ENCODE results near the gene PRIM2.
"Not testable (repeated sequence)": the region's sequence is repeated elsewhere in the genome, so short reads cannot be mapped to it uniquely, and the experiment has no call there.

Gene PRIM2

DNA sequence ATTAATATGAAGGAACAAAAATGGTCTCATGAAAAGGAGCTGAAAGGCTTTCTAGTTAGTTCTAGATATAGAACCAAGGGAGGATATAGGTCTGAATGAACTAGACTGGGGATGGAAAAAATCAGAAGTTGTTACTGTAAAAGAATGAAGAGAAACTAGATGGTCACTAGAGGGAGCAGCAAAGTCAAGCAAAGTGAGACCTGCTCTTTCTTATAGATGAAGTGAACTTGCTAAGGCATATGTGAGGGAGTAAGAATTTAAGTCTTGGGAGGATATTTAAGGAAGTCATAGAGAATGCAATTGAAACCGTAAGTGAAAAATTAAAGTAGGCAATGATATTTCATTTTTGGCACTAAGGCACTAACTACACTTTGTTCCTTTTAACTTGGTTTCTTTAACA, 218.6 kb downstream of the PRIM2 start:
- TF ChIP-seq, protein P1, sequence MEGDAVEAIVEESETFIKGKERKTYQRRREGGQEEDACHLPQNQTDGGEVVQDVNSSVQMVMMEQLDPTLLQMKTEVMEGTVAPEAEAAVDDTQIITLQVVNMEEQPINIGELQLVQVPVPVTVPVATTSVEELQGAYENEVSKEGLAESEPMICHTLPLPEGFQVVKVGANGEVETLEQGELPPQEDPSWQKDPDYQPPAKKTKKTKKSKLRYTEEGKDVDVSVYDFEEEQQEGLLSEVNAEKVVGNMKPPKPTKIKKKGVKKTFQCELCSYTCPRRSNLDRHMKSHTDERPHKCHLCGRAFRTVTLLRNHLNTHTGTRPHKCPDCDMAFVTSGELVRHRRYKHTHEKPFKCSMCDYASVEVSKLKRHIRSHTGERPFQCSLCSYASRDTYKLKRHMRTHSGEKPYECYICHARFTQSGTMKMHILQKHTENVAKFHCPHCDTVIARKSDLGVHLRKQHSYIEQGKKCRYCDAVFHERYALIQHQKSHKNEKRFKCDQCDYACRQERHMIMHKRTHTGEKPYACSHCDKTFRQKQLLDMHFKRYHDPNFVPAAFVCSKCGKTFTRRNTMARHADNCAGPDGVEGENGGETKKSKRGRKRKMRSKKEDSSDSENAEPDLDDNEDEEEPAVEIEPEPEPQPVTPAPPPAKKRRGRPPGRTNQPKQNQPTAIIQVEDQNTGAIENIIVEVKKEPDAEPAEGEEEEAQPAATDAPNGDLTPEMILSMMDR (conservative IDR thresholded peaks at IDR 0.05; ENCODE audit: low read depth, low read length), result peak; percentile 31

DNA sequence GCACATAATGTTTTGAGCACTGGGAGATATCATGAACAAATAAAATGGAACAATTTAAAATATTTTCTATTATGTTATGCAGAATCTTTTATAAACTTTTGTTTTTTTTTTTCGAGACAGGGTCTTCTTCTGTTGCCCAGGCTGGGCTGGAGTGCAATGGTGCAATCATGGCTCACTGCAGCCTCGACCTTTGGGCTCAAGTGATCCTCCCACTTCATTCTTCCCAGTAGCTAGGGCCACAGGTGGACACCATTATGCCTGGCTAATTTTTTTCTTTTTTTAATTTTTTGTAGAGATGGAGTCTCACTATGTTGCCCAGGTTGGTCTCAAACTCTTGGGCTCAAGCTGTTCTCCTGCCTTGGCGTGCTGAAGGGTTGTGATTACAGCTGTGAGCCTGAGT, 220.5 kb downstream of the PRIM2 start:
- not testable (repeated sequence) for H2AFZ ChIP-seq (ENCODE audit: low read depth); H3K9ac ChIP-seq; H3K4me2 ChIP-seq; H3K79me2 ChIP-seq (ENCODE audit: insufficient read depth, low read depth); H3K27ac ChIP-seq; H3K4me1 ChIP-seq (ENCODE audit: low read depth, poor library complexity, severe bottlenecking); H3K27me3 ChIP-seq (ENCODE audit: insufficient read depth, low read depth); H3K36me3 ChIP-seq (ENCODE audit: insufficient read depth); H4K20me1 ChIP-seq (ENCODE audit: insufficient read depth); H3K4me3 ChIP-seq (IDR thresholded peaks at IDR 0.05; ENCODE audit: insufficient read depth, low read depth, low read length)

More for the DNA sequence above, 218.6 kb downstream of the PRIM2 start:
- H3K27me3 ChIP-seq (ENCODE audit: insufficient read depth, low read depth); H3K36me3 ChIP-seq (ENCODE audit: insufficient read depth); H3K4me2 ChIP-seq; H2AFZ ChIP-seq (ENCODE audit: low read depth); H3K4me3 ChIP-seq (IDR thresholded peaks at IDR 0.05; ENCODE audit: insufficient read depth, low read depth, low read length); H3K4me1 ChIP-seq (ENCODE audit: low read depth, poor library complexity, severe bottlenecking); H3K27ac ChIP-seq; H4K20me1 ChIP-seq (ENCODE audit: insufficient read depth); H3K9ac ChIP-seq; H3K79me2 ChIP-seq (ENCODE audit: insufficient read depth, low read depth): not testable (repeated sequence)

DNA sequence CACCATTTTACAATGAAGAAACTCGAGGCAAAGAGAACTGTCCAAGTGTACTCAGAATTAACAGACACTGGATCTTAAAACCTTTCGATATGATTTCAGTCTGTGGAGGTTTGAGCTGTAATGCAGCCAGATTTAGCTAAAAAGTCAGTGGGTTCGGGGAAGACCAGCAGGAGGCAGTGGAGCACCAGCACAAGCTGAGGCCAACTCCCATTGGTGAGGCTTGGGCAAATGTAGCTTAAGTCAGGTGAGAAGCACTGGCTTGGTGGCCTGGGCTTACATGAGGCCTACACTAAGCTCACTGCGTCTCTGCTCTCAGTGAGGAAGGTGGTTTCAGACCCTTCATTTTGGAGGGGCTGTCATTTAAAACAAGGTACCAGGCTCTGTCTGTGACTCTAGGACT, 234.5 kb downstream of the PRIM2 start:
- H3K36me3 ChIP-seq (ENCODE audit: insufficient read depth); H4K20me1 ChIP-seq (ENCODE audit: insufficient read depth); H3K4me2 ChIP-seq; H3K9ac ChIP-seq; H3K79me2 ChIP-seq (ENCODE audit: insufficient read depth, low read depth); H3K4me1 ChIP-seq (ENCODE audit: low read depth, poor library complexity, severe bottlenecking); H3K4me3 ChIP-seq (IDR thresholded peaks at IDR 0.05; ENCODE audit: insufficient read depth, low read depth, low read length); H3K27ac ChIP-seq; H2AFZ ChIP-seq (ENCODE audit: low read depth); H3K27me3 ChIP-seq (ENCODE audit: insufficient read depth, low read depth): not testable (repeated sequence)

DNA sequence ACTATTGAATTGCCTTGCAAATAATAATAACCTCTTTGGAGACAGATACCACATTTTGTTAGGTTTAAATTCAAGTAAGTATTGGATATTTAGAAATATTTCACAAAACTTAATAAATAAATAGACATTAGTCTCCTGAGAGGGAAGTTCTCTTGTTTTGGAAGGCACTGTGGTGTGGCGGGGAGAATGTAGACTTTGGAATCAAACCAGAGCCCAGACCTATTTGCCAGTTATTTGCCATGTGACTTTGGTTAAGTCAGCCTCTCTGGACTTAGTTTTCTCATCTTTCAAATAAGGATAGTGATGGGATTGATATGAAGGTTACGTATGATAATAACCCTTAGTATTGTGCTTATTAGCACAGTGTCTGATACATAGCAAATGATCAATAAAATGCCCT, 240.4 kb downstream of the PRIM2 start:
- not testable (repeated sequence) for H3K9ac ChIP-seq; H3K4me2 ChIP-seq; H3K36me3 ChIP-seq (ENCODE audit: insufficient read depth); H3K4me1 ChIP-seq (ENCODE audit: low read depth, poor library complexity, severe bottlenecking); H3K27me3 ChIP-seq (ENCODE audit: insufficient read depth, low read depth); H2AFZ ChIP-seq (ENCODE audit: low read depth); H3K4me3 ChIP-seq (IDR thresholded peaks at IDR 0.05; ENCODE audit: insufficient read depth, low read depth, low read length); H4K20me1 ChIP-seq (ENCODE audit: insufficient read depth); H3K27ac ChIP-seq; H3K79me2 ChIP-seq (ENCODE audit: insufficient read depth, low read depth)

DNA sequence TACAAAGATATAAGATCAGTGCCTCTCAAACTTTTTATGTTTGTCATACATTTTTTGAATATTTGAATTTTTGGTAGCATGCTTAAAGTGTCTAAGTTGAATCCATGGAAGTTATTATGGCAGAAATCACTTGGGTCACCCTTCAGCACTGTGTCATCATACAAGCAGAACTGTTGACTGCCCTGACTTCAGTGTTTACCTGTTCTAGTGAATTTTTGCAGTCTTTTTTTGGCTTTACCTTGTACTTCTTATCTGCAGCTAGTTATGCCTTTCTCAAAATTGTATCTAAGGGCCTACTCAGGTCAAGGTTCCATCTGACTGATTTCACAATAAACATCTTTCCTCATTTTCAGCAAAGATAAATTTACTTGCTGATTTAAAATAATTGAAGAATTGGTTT, 241.7 kb downstream of the PRIM2 start:
- H3K27ac ChIP-seq; H4K20me1 ChIP-seq (ENCODE audit: insufficient read depth); H3K4me2 ChIP-seq; H3K79me2 ChIP-seq (ENCODE audit: insufficient read depth, low read depth); H3K4me3 ChIP-seq (IDR thresholded peaks at IDR 0.05; ENCODE audit: insufficient read depth, low read depth, low read length); H3K9ac ChIP-seq; H3K36me3 ChIP-seq (ENCODE audit: insufficient read depth); H2AFZ ChIP-seq (ENCODE audit: low read depth); H3K27me3 ChIP-seq (ENCODE audit: insufficient read depth, low read depth); H3K4me1 ChIP-seq (ENCODE audit: low read depth, poor library complexity, severe bottlenecking): not testable (repeated sequence)

DNA sequence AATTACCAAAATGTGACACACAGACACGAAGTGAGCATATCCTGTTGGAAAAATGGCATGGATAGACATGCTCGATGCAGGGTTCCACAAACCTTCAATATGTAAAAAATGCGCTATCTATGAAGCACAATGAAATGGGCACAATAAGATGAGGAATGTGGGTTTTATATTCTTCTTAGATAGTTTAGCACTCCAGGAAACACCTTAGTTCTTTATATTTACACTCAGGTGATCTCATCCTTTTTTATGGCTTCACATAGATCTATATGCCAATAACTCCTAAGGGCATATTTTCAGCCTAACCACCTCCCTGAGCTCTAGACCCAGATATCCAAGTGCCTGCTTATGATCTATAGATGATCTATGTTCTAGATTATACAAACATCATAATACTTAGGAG, 244.8 kb downstream of the PRIM2 start:
- not testable (repeated sequence) for H3K27me3 ChIP-seq (ENCODE audit: insufficient read depth, low read depth); H3K79me2 ChIP-seq (ENCODE audit: insufficient read depth, low read depth); H2AFZ ChIP-seq (ENCODE audit: low read depth); H3K4me3 ChIP-seq (IDR thresholded peaks at IDR 0.05; ENCODE audit: insufficient read depth, low read depth, low read length); H3K27ac ChIP-seq; H3K36me3 ChIP-seq (ENCODE audit: insufficient read depth); H3K9ac ChIP-seq; H3K4me1 ChIP-seq (ENCODE audit: low read depth, poor library complexity, severe bottlenecking); H3K4me2 ChIP-seq; H4K20me1 ChIP-seq (ENCODE audit: insufficient read depth)

DNA sequence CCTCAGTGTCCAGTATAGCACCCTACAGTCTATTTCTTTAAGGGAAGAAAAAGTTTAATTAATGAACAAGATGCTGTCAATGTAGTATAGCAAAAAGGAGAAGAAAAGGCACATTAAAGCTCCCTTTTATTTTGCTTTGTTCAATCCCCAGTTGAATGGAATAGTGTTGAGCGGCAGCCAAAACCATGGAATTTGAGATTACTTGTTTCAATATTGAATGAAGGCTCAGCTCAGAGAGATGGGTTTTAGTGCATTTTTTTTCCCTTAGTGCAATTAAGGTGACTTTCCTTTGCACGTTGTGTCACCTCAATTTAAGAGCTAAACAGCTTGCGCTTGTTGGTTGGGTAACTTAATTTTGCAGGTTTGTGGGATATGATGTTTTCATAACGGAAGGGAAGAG, 254.7 kb downstream of the PRIM2 start:
- H4K20me1 ChIP-seq (ENCODE audit: insufficient read depth), result not testable (repeated sequence)

DNA sequence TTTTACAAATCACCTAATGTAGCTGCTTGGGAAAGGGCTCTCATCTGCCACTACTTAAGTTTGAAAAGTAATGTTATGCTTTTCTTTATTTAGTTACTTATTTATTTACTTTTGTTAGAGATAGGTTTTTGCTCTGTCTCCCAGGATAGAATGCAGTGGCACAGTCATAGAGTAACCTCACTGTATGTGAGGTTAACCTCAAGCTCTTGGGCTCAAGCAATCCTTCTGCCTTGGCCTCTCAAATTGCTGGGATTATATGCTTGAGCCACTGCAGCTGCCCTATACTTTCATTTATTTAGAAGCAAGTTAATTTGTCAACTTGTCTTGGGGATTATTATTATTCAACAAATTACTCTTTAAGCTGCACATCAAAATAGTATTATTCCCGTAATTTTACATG, 255.4 kb downstream of the PRIM2 start:
- not testable (repeated sequence) for H3K79me2 ChIP-seq (ENCODE audit: insufficient read depth, low read depth); H3K4me1 ChIP-seq (ENCODE audit: low read depth, poor library complexity, severe bottlenecking); H2AFZ ChIP-seq (ENCODE audit: low read depth); H3K36me3 ChIP-seq (ENCODE audit: insufficient read depth); H3K27me3 ChIP-seq (ENCODE audit: insufficient read depth, low read depth); H3K27ac ChIP-seq; H3K9ac ChIP-seq; H4K20me1 ChIP-seq (ENCODE audit: insufficient read depth); H3K4me3 ChIP-seq (IDR thresholded peaks at IDR 0.05; ENCODE audit: insufficient read depth, low read depth, low read length); H3K4me2 ChIP-seq

More for the DNA sequence above, 254.7 kb downstream of the PRIM2 start:
- H3K79me2 ChIP-seq (ENCODE audit: insufficient read depth, low read depth); H3K27me3 ChIP-seq (ENCODE audit: insufficient read depth, low read depth); H2AFZ ChIP-seq (ENCODE audit: low read depth); H3K36me3 ChIP-seq (ENCODE audit: insufficient read depth); H3K4me3 ChIP-seq (IDR thresholded peaks at IDR 0.05; ENCODE audit: insufficient read depth, low read depth, low read length); H3K4me2 ChIP-seq; H3K27ac ChIP-seq; H3K4me1 ChIP-seq (ENCODE audit: low read depth, poor library complexity, severe bottlenecking); H3K9ac ChIP-seq: not testable (repeated sequence)

DNA sequence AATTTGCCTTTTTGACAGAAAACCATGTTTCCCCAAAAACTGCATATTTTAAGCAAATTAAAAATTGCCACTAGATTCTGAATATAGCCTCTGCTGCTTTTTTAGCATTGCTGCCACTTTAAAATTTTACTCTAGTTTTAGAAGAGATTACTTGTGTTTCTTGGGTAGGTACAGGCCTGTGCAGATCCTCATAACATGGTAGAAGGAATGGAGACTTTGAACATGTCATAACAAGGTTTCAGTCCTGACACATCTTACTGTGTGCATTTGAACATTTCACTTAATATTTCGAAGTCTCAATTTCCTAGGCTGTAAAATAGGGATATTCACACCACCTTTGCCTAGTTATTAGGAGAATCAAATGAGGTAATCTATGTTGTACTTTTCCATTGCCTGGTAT, 259.6 kb downstream of the PRIM2 start:
- H3K4me1 ChIP-seq (ENCODE audit: low read depth, poor library complexity, severe bottlenecking); H3K4me3 ChIP-seq (IDR thresholded peaks at IDR 0.05; ENCODE audit: insufficient read depth, low read depth, low read length); H3K79me2 ChIP-seq (ENCODE audit: insufficient read depth, low read depth); H4K20me1 ChIP-seq (ENCODE audit: insufficient read depth); H2AFZ ChIP-seq (ENCODE audit: low read depth); H3K4me2 ChIP-seq; H3K27me3 ChIP-seq (ENCODE audit: insufficient read depth, low read depth); H3K9ac ChIP-seq; H3K36me3 ChIP-seq (ENCODE audit: insufficient read depth); H3K27ac ChIP-seq: not testable (repeated sequence)

DNA sequence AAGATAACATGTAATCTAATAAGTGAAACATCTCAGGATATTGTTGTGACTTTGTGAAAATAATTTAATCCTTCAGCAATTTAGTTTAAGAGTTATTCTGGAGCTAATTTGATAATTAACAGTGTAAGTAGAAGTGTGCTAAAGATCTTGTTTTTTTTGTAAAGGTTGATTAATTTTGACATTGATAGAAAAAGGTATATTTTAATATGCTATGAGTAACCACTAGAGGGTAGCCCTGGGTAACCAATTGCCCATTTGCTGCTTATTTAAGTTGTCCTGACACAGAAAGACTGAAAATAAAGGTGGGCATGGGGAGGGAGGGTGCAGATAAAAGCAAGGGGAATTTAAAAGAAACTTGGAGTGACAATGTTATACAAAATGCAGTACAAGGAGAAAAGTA, 262.1 kb downstream of the PRIM2 start:
- H3K9ac ChIP-seq; H3K27me3 ChIP-seq (ENCODE audit: insufficient read depth, low read depth); H3K4me3 ChIP-seq (IDR thresholded peaks at IDR 0.05; ENCODE audit: insufficient read depth, low read depth, low read length); H3K79me2 ChIP-seq (ENCODE audit: insufficient read depth, low read depth); H4K20me1 ChIP-seq (ENCODE audit: insufficient read depth); H3K27ac ChIP-seq; H2AFZ ChIP-seq (ENCODE audit: low read depth); H3K36me3 ChIP-seq (ENCODE audit: insufficient read depth); H3K4me1 ChIP-seq (ENCODE audit: low read depth, poor library complexity, severe bottlenecking); H3K4me2 ChIP-seq: not testable (repeated sequence)
